Endothelial cell of umbilical vein (primary cell): ENCODE results near the gene ZFR2. TPM values are rescaled to one million over a fixed set of nuclear protein-coding genes. Genes with fewer than 3 reads are reported as not detected.

Source experiments
- BruUV-seq: library from RNA; stranded (reverse); fragments of 400-500 nt; replicated peaks from 2 replicates; lab custom pipeline; 2021; lab: Mats Ljungman, UMichigan
- CTCF ChIA-PET: fragments of 300-600, 350-600 bp; sonication (Branson Sonifier 250); formaldehyde crosslinking; loops from one replicate; lab custom pipeline; 2021; ENCODE audit warnings: antibody characterized with exemption, inconsistent platforms; lab: Charles Lee
- POLR2A ChIA-PET: fragments of 300-600, 350-600 bp; sonication (Branson Sonifier 250); formaldehyde crosslinking; loops from one replicate; lab custom pipeline; 2021; ENCODE audit warnings: antibody characterized with exemption, inconsistent platforms; lab: Charles Lee
- DNase-seq: peaks from one replicate; pipeline ENCODE4 v3.0.0-alpha.2; 2011; ENCODE audit warnings: low read depth, low spot score
- FAIRE-seq: peaks from 2 replicates; lab custom pipeline; 2011; peaks lifted over from hg19 to GRCh38; lab: Jason Lieb, UNC
- H2AFZ ChIP-seq: 2 replicates; pipeline ENCODE4 v1.6.0; 2012; ENCODE audit warnings: low read depth, low read length, control low read depth, inconsistent platforms
- H3K27ac ChIP-seq: 2 replicates; pipeline ENCODE4 v1.5.1; 2011; ENCODE audit warnings: low read depth, mild to moderate bottlenecking, control low read depth, low read length, moderate library complexity; ENCODE audit not compliant: insufficient read depth
- H3K27me3 ChIP-seq, 2 experiments: 2 replicates each; pipeline versions ENCODE4 v1.6.0 to v1.6.1; 2011; ENCODE audit warnings: low read length in 2 of 2, mixed read lengths in 1 of 2; ENCODE audit not compliant: control insufficient read depth in 2 of 2, insufficient read depth in 2 of 2
- H3K36me3 ChIP-seq, 2 experiments: 2 replicates in 1 of 2; 3 replicates in 1 of 2; pipeline ENCODE4 v1.5.1; 2011; ENCODE audit warnings: low read length in 2 of 2, mild to moderate bottlenecking in 1 of 2, moderate library complexity in 1 of 2; ENCODE audit not compliant: control insufficient read depth in 2 of 2, insufficient read depth in 2 of 2; ENCODE audit errors: extremely low read depth in 1 of 2
- H3K4me1 ChIP-seq: 3 replicates; pipeline ENCODE4 v1.5.1; 2011; ENCODE audit warnings: mild to moderate bottlenecking, low read length; ENCODE audit not compliant: control insufficient read depth, insufficient read depth; ENCODE audit errors: extremely low read depth
- H3K4me2 ChIP-seq: 2 replicates; pipeline ENCODE4 v1.6.1; 2011; ENCODE audit warnings: low read length, control low read depth, mixed read lengths; ENCODE audit not compliant: insufficient read depth
- H3K4me3 ChIP-seq, 3 experiments: fragments of 200-600 bp in 1 of 3; sonication (generic), shearing (Covaris generic) in 1 of 3; replicated peaks in 1 of 3; 2 replicates each; pipeline ENCODE4 v1.5.1; 2011 to 2016; ENCODE audit warnings: control low read depth in 3 of 3, low read length in 3 of 3, mild to moderate bottlenecking in 2 of 3, inconsistent platforms in 1 of 3, low read depth in 1 of 3, moderate library complexity in 1 of 3; ENCODE audit not compliant: insufficient read depth in 1 of 3
- H3K79me2 ChIP-seq: 2 replicates; pipeline ENCODE4 v1.6.0; 2012; ENCODE audit warnings: low read length, inconsistent platforms; ENCODE audit not compliant: control insufficient read depth, insufficient read depth
- H3K9ac ChIP-seq: replicated peaks from 2 replicates; pipeline ENCODE3; 2011; ENCODE audit warnings: low read length, control low read depth; ENCODE audit not compliant: insufficient read depth; ENCODE audit errors: extremely low read depth
- H3K9me1 ChIP-seq: replicated peaks from 3 replicates; pipeline ENCODE4 v1.6.0; 2011; ENCODE audit warnings: mild to moderate bottlenecking, low read length; ENCODE audit not compliant: control insufficient read depth, insufficient read depth; ENCODE audit errors: extremely low read depth
- H3K9me3 ChIP-seq: replicated peaks from 2 replicates; pipeline ENCODE4 v1.5.1; 2012; ENCODE audit warnings: low read length, inconsistent platforms; ENCODE audit not compliant: control insufficient read depth, insufficient read depth
- H4K20me1 ChIP-seq: replicated peaks from 2 replicates; pipeline ENCODE3; 2011; ENCODE audit warnings: mild to moderate bottlenecking, low read length; ENCODE audit not compliant: control insufficient read depth, insufficient read depth; ENCODE audit errors: extremely low read depth
- CTCF ChIP-seq, 2 donors: IDR thresholded peaks; 1 replicate in 1 of 2; 2 replicates in 1 of 2; pipeline ENCODE4 v1.5.1; 2011; ENCODE audit warnings: low read length in 2 of 2, mild to moderate bottlenecking in 2 of 2, moderate library complexity in 2 of 2, control low read depth in 1 of 2, inconsistent platforms in 1 of 2, low read depth in 1 of 2; ENCODE audit not compliant: insufficient read depth in 1 of 2; ENCODE audit errors: extremely low read depth in 1 of 2
- EZH2 ChIP-seq: IDR thresholded peaks from 2 replicates; pipeline ENCODE4 v1.6.1; 2012; ENCODE audit warnings: borderline replicate concordance, low read depth, mild to moderate bottlenecking, moderate library complexity, low read length, inconsistent platforms; ENCODE audit not compliant: severe bottlenecking
- FOS ChIP-seq: IDR thresholded peaks from 2 replicates; pipeline ENCODE4 v1.6.1; 2011; ENCODE audit warnings: mild to moderate bottlenecking, low read length, moderate library complexity, borderline replicate concordance; ENCODE audit not compliant: insufficient read depth
- GATA2 ChIP-seq: IDR thresholded peaks from 2 replicates; pipeline ENCODE4 v1.7.0; 2011; ENCODE audit warnings: low read depth, mild to moderate bottlenecking, moderate library complexity, mixed read lengths, low read length; ENCODE audit not compliant: insufficient read length, insufficient read depth
- JUN ChIP-seq: IDR thresholded peaks from 2 replicates; pipeline ENCODE4 v1.6.1; 2011; ENCODE audit warnings: borderline replicate concordance, low read depth; ENCODE audit not compliant: insufficient read length, insufficient read depth
- MAX ChIP-seq: IDR thresholded peaks from 2 replicates; pipeline ENCODE4 v1.6.1; 2011; ENCODE audit not compliant: insufficient read depth, insufficient read length
- MYC ChIP-seq: IDR thresholded peaks from one replicate; pipeline ENCODE4 v1.6.1; 2011; ENCODE audit warnings: mild to moderate bottlenecking, low read depth, low read length
- POLR2A ChIP-seq: IDR thresholded peaks from 2 replicates; pipeline ENCODE4 v1.6.1; 2012; ENCODE audit warnings: low read depth, mild to moderate bottlenecking, control low read depth, low read length
- POLR2AphosphoS5 ChIP-seq: IDR thresholded peaks from 2 replicates; pipeline ENCODE4 v1.6.1; 2012; ENCODE audit warnings: low read depth, mild to moderate bottlenecking, control low read depth, low read length, moderate library complexity; ENCODE audit not compliant: insufficient read depth
- dilution Hi-C: fragments of 300-500 bp; cut with MboI; formaldehyde crosslinking; loops from one replicate; pipeline ENCODE4 v1.15.0; 2019; ENCODE audit warnings: low sequenced_read_pairs; ENCODE audit not compliant: extremely low pct_ligation_motif_present
- intact Hi-C: fragments of 100-400 bp; cut with micrococcal nuclease; formaldehyde crosslinking; loops from one replicate; pipeline ENCODE4 v1.10.0; 2022
- polyA plus RNA-seq, 4 experiments: library from polyadenylated mRNA; depleted of rRNA in 3 of 4; stranded (reverse) in 3 of 4; unstranded in 1 of 4; fragments of >200 nt; gene quantifications; 2 replicates each; pipeline versions ENCODE4 v1.2.1 to v1.2.3, GENCODE V29; 2011 to 2012; ENCODE audit warnings: missing spikeins in 1 of 4
- total RNA-seq: library from RNA; stranded (reverse); gene quantifications from 2 replicates; pipeline ENCODE4 v1.2.3, GENCODE V29; 2021

The ZFR2 gene
- total and polyA plus RNA-seq, 2 donors (not counting 3 experiments of a cell fraction or from before 2014, with no cell fraction given): not detected

DNA sequence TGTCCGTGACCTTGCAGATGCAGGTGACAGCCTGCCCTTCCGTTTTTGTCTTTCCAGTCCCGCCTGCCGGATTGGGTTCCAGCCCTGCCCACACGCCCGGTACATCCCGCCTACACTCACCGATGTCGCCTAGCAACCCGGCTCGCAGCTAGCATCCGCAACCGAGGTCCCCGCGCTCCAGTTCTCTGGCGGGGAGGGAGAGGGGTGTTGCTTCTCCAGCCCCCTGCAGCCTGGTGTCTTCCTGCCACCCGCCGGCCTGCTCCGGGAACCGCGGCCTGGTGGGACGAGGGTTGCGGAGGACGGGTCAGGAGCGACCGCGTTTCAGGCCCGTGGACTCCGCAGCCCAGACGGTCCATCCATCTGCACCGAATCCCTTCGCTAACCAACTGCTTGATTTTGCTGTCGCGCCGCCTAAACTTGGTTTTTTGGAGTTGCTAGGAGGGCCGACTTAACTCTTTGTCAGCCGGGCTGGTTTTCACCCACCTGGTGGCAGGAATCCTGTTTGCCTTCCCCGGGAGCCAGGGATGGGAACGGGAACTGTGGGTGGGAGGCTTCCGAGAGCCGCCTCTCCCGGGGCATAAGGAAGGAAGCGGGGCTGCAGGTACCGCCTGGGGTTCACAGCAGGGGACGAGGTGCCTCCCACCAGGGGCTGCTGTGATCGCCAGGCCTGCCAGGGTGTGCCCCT lies 67.3 kb downstream of the ZFR2 start:
- no peaks in the 10 kb centered on the region for H4K20me1 ChIP-seq
- peaks cover 19 to 20% of the 10 kb centered on the region in 2 experiments for H3K27me3 ChIP-seq
- H3K36me3 ChIP-seq: no peaks in the 10 kb centered on the region
- dilution Hi-C loops: no loop called here
- H3K4me3 ChIP-seq: no peak overlapping the region
- H3K4me1 ChIP-seq: no peaks in the 10 kb centered on the region
- no peaks in the 10 kb centered on the region for H3K79me2 ChIP-seq
- no peak for FAIRE-seq
- no TSS peak for BruUV-seq
- H3K9ac ChIP-seq: no peak overlapping the region
- no peak overlapping the region for H2AFZ ChIP-seq
- no peaks in the 10 kb centered on the region for H3K9me1 ChIP-seq
- H3K4me2 ChIP-seq: no peak overlapping the region
- no peak overlapping the region for H3K27ac ChIP-seq
- ChIA-PET POLR2A (interaction anchor here (0.6 kb wide), 1 partner anchor 72 kb away, joined by 6 read pairs; no protein-coding TSS in a partner anchor), CTCF (no interaction called here)
- H3K9me3 ChIP-seq: no peaks in the 10 kb centered on the region
- TF ChIP-seq MAX (no peak), EZH2 (peak; percentile 79)
- intact Hi-C loops: no loop called here
- DNase-seq: no peak

DNA sequence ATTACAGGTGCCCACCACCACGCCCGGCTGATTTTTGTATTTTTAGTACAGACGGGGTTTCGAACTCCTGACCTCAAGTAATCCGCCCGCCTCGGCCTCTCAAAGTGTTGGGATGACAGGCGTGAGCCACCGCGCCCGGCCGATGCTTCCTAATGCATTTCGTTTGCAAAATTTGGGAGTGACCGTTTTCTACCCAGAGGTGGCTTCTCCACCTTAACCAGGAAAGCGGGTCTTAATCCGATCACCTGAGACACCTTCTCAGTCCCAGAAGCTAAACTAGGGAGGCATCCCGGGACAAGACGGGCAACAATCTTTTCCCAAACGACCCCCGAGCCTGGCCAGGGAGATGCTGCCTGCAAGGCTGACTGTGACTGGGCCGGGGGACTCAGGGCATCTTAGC lies 67.8 kb downstream of the ZFR2 start:
- no peaks in the 10 kb centered on the region for H3K4me1 ChIP-seq
- H3K9me3 ChIP-seq: no peaks in the 10 kb centered on the region
- ChIA-PET CTCF (no interaction called here), POLR2A (interaction anchor here (0.6 kb wide), 1 partner anchor 72 kb away, joined by 6 read pairs; no protein-coding TSS in a partner anchor)
- no peaks in the 10 kb centered on the region for H3K79me2 ChIP-seq
- TF ChIP-seq MYC (no peak), GATA2 (no peak), MAX (no peak), POLR2AphosphoS5 (no peak), POLR2A (no peak), FOS (no peak), EZH2 (no peak), CTCF (IDR thresholded peaks at IDR 0.05; ENCODE audit: extremely low read depth in 1 of 2, insufficient read depth in 1 of 2, low read depth in 1 of 2, low read length in 2 of 2) (no peak), JUN (no peak)
- dilution Hi-C loops: no loop called here
- no peak for FAIRE-seq
- H3K4me3 ChIP-seq: no peak overlapping the region
- no peak for DNase-seq
- no peaks in the 10 kb centered on the region for H3K9me1 ChIP-seq
- H3K9ac ChIP-seq: no peak overlapping the region
- no peaks in the 10 kb centered on the region for H3K36me3 ChIP-seq
- no peaks in the 10 kb centered on the region for H4K20me1 ChIP-seq
- H3K4me2 ChIP-seq: no peak overlapping the region
- H3K27ac ChIP-seq: no peak overlapping the region
- BruUV-seq: no TSS peak
- H3K27me3 ChIP-seq: peaks cover 19 to 20% of the 10 kb centered on the region in 2 experiments
- intact Hi-C loops: no loop called here
- H2AFZ ChIP-seq: no peak overlapping the region
